ENCODE results near the gene IFRD2. TPM values are rescaled to one million over a fixed set of nuclear protein-coding genes. Genes with fewer than 3 reads are reported as not detected.

Gene IFRD2
- total and polyA plus RNA-seq, 2 of the 8 experiments (the other 6 are each of a cell fraction or from before 2014, with no cell fraction given) = 76.7 to 88.8 TPM

- TF ChIP-seq CTCF (IDR thresholded peaks at IDR 0.05; ENCODE audit: control extremely low read depth in 1 of 3, insufficient read depth in 1 of 3, low read depth in 1 of 3, low read length in 3 of 3) (peak in 1 of 3 experiments; percentile 12; a peak in 1 of 4 replicates), RNF2 (IDR thresholded peaks at IDR 0.05; ENCODE audit: borderline replicate concordance, low read depth, low read length, missing control alignments, poor library complexity, severe bottlenecking) (no peak)
These were observed 52.6 kb downstream of the IFRD2 start (continued) for GRCh38 chr3:50239649-50240048.

All from H1 (cell line).